ENCODE data around the gene MRPL10.

- TF ChIP-seq CTCF (IDR thresholded peaks at IDR 0.05; ENCODE audit: extremely low read depth in 1 of 2, insufficient read depth in 1 of 2, low read depth in 1 of 2, low read length in 2 of 2) (no peak), POLR2AphosphoS5 (IDR thresholded peaks at IDR 0.05; ENCODE audit: insufficient read depth, low read depth, low read length) (no peak), POLR2A (IDR thresholded peaks at IDR 0.05; ENCODE audit: low read depth, low read length) (no peak)
Measured at GRCh38 chr17:47870056-47870455, 38.7 kb upstream of the MRPL10 start.
